KG1 (cell line): ENCODE results near the gene PHF14.

Experiments
- DNase-seq: peaks from one replicate; lab custom pipeline; 2025; lab: John Stamatoyannopoulos, UW

PHF14 gene

GRCh38 chr7:11207565-11207964 lies 233.9 kb downstream of the PHF14 start:
- no peak for DNase-seq

GRCh38 chr7:11208883-11209465 lies 235.3 kb downstream of the PHF14 start:
- DNase-seq: no peak

GRCh38 chr7:11210374-11210773 lies 236.7 kb downstream of the PHF14 start:
- no peak for DNase-seq

GRCh38 chr7:11212080-11212711 lies 238.5 kb downstream of the PHF14 start:
- peak; percentile 43 for DNase-seq

GRCh38 chr7:11212816-11213215 lies 239.1 kb downstream of the PHF14 start:
- no peak for DNase-seq

- no peak for DNase-seq
These were observed 239.6 kb downstream of the PHF14 start for GRCh38 chr7:11213266-11213665.

- DNase-seq: no peak
These were observed 242.6 kb downstream of the PHF14 start for GRCh38 chr7:11216276-11216675.

GRCh38 chr7:11217848-11218565 lies 244.3 kb downstream of the PHF14 start:
- DNase-seq: no peak
